GM12873 (cell line): ENCODE measurements around the gene SH2D7.

ENCODE experiments used
- TF ChIP-seq, protein P1 (sequence below): IDR thresholded peaks from 2 replicates; pipeline ENCODE4 v1.5.1; 2012; ENCODE audit warnings: low read depth, mild to moderate bottlenecking, moderate library complexity, low read length, control low read depth; ENCODE audit not compliant: insufficient read depth; ENCODE audit errors: missing control alignments

SH2D7 gene

DNA sequence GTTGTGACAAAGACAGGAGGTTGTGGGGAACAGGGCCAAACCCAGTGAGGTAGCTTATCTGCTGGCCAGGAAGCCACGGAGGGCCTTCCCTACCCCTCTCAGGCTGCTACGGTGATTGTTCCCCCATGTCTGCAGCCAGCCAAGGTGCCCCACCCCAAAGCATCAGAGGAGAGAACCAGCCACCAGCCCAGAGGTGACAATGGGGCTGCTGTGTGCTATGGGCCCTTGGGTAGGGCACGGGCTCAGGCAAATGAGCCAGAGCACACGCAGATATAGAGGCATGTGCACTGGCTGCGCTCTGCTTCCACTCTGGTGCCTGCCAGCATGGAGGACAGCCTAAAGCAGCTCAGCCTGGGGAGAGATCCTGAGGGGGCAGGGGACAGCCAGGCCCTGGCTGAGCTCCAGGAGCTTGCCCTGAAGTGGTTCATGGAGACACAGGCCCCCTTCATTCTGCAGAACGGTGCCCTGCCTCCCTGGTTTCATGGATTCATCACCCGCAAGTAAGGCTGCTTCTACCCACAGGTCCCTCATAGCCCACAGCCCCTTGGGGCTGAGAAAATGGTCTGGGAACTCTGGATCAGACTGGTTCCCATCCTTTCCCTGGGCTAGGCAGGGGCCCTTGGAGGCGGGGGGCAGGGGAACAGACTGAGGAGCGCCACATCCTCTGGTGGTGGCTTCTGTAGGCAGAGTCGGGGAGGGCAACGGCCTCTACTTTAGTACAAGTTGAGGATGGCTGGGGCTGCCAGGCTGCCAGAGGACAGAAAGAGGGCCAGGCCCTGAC is at the start of gene SH2D7:
TSS of gene SH2D7 (plus strand) at position 301 of the 781 bp plus-strand sequence. CDS start at position 325, 24 bp downstream.
- TF ChIP-seq, protein P1, sequence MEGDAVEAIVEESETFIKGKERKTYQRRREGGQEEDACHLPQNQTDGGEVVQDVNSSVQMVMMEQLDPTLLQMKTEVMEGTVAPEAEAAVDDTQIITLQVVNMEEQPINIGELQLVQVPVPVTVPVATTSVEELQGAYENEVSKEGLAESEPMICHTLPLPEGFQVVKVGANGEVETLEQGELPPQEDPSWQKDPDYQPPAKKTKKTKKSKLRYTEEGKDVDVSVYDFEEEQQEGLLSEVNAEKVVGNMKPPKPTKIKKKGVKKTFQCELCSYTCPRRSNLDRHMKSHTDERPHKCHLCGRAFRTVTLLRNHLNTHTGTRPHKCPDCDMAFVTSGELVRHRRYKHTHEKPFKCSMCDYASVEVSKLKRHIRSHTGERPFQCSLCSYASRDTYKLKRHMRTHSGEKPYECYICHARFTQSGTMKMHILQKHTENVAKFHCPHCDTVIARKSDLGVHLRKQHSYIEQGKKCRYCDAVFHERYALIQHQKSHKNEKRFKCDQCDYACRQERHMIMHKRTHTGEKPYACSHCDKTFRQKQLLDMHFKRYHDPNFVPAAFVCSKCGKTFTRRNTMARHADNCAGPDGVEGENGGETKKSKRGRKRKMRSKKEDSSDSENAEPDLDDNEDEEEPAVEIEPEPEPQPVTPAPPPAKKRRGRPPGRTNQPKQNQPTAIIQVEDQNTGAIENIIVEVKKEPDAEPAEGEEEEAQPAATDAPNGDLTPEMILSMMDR: no peak

DNA sequence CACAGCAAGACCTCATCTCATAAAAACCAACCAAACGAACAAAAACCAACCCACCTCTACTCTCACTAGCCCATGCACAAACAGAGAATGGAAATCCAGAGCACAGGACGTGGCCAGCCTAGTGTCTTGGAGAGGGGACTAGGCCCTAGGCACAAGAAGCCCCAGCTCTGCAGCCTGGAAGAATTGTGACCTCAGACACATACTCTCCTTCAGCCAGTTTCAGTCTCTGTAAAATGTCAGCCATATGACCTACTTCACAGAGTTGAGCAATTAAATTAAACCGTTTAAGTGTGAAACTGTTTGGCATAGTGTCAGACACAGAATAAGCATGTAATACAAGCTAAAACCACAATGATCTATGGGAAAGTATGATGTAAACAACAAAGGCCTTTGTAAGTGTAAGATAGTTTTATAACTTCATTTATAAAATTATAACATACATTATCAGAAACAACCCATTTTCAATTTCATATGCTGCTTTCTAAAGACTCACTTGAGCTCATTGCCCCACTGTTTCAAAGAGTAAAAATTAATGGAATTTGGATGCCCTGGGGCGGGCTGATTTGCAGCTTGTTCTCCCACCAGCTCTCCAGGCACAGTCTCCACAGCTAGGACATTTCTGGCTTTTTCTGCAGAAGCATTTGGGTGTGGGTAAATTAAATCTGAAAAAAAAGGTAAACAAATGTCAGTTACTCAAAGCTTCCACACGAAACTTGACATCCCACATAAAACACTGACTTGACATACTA is 47.8 kb upstream of the SH2D7 start:
- TF ChIP-seq, protein P1: no peak

DNA sequence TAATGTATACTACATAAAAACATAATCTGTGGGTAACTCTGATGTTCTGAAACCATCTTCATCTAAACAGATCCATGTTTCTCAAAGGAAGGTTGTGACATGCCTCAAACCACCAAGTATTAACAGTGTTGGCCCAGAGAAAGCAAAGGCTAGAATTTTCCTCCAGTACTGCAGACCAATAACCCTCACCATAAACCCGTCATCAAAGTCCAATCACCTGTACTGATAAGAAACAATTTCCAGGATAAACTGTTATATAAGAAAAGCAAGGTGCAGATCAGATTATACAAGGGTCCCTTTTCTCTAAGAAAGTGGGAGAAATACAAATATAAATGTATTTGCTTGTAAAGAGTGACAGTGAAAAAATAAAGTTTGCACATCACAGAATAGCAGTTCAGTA is 47.2 kb upstream of the SH2D7 start:
- TF ChIP-seq, protein P1: no peak

DNA sequence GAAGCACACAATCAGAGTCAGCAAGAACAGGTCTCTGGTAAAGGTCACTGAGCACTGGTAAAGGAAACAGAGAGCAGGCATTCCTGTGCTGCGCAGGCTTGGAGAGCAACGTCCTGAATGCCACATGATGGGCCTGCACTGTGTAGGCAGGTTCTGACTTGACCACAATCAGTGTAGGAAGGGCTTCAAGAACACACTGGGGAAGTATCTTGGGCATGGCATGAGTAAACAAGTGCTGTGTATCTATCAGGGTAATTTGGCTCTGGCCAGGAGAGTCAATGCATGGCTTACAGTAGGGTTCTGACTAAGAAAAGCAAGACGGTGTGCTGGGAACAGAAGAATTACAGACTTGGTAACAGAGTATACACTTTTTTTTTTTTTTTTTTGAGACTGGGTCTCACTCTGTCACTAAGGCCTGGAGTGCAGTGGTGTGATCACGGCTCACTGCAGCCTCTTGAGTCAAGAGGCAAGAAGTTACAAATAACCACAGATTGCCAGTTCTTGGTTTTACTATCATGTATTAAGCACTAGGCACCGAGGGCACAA is 45.5 kb upstream of the SH2D7 start:
- TF ChIP-seq, protein P1: no peak

DNA sequence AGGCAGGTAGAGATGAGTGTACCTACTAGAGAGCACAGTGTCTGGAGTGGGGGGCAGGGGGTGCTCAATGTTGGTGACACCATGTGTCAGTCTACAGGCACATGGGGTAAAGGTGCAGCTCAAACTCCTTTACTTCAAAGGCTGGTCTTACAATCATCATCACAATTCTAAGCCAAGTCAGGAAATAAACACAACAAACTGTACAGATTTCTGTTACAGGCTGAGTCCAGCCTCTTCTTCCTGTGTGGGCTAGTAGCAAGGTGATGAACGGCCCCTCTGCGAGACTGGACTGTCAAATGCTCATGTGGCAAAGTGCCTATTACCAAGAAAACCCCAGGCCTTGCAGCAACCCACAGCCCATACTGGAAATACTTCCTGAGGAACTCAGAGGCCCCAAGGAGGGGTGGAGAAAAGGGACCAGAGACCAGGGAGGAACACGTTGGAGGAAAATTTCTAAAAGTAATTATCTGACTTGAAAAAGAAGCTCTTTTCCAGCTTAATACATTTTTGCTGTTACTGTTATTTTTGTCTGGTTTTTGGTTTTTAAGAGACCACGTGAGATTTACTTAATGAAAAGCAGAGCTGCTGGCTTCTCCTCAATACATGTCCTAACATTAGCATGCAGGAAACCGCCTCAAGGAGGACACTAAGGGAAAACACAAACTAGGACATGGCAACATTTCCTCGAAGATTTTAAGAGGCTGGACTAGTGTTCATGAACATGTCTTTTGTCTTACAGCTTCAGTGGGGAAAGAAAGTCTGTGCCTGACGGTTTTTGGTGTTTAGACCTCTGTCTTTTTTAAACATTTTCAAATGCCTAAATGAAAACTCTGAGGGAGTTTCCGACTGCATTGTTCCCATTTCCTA is 44.4 kb upstream of the SH2D7 start:
- TF ChIP-seq, protein P1: no peak

DNA sequence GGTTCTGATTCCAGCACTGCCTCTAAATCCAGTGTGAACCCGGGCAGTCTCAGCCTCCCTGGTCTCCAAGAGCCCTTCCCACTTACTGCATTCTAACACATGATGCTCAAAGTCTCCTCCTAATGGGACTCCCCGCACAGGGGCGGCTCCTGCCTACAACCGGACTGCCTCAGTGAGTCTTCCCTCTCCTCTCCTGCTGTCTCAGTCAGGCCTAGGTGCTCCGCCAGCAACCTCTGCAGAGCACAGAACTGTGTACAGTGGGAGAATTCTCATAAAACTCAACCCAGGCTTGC is 43.8 kb upstream of the SH2D7 start:
- TF ChIP-seq, protein P1: no peak
